Astrocyte of the spinal cord (primary cell): ENCODE results near the gene HTR7.

Source experiments
- DNase-seq: peaks from one replicate; pipeline ENCODE4 v3.0.0; 2011; ENCODE audit warnings: low read depth, low spot score
- H3K4me3 ChIP-seq: 2 replicates; pipeline ENCODE4 v1.5.1; 2011; ENCODE audit warnings: low read depth, mild to moderate bottlenecking, low read length, moderate library complexity
- CTCF ChIP-seq: IDR thresholded peaks from 2 replicates; pipeline ENCODE4 v1.5.1; 2012; ENCODE audit warnings: low read depth, mild to moderate bottlenecking, low read length, inconsistent platforms
- in situ Hi-C: cut with HindIII; loops from 2 replicates; pipeline ENCODE4 v1.10.0; 2017; ENCODE audit warnings: low sequenced_read_pairs

HTR7 gene

GRCh38 chr10:90695915-90696676 is 161.7 kb downstream of the HTR7 start:
- TF ChIP-seq CTCF, result no peak
- no peak for DNase-seq
- no peak overlapping the region for H3K4me3 ChIP-seq
- in situ Hi-C loops, result no loop called here
